ENCODE measurements around the gene RNASE9. TPM values are rescaled to one million over a fixed set of nuclear protein-coding genes. Genes with fewer than 3 reads are reported as not detected.

RNASE9 gene
- not detected in 2 replicates for total RNA-seq

DNA sequence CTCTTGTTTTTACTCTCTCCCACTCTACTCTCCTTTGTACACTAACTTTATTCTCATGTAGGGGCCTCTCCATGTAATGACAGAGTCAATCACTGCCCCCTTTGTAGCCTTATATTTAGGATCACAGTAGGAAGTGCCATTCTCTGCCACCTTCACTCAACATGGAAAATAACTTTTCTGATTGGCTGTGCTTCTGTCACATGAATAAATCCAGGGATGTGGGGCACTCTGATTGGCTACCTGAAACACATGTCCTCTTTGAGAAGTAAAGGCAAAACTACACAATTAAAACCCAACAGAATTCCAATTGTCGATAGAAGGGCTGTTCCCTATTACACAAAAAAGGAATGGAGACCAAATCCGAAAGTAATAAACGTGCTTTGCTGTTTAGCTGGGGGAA lies at the start of gene RNASE9:
Gene RNASE9 (minus strand): TSS at position 87 of the 400 bp plus-strand sequence.

DNA sequence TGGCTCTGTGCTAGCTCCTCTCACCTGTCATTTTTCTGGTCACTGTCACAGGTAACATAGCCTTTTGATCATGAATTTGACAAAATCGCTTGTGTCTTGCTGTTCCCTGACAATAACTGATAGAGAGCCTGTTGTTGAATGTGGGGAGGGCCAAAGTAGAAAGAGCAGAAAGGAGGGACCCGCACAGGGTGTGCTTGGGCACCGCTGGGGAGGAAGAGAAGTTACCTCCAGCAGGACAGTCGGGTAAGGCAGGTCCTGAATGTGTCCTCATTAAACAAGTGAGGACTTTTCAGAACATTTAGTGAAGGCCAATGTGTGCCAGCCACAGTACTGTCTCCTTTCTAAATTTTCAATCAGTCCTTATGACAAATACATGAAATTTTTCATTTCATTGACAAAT lies 30.4 kb upstream of the RNASE9 start, which contains the start of gene RNASE12:
Gene RNASE12 (minus strand): TSS at position 142 of the 400 bp plus-strand sequence. CDS start 653 bp downstream, outside the sequence.

DNA sequence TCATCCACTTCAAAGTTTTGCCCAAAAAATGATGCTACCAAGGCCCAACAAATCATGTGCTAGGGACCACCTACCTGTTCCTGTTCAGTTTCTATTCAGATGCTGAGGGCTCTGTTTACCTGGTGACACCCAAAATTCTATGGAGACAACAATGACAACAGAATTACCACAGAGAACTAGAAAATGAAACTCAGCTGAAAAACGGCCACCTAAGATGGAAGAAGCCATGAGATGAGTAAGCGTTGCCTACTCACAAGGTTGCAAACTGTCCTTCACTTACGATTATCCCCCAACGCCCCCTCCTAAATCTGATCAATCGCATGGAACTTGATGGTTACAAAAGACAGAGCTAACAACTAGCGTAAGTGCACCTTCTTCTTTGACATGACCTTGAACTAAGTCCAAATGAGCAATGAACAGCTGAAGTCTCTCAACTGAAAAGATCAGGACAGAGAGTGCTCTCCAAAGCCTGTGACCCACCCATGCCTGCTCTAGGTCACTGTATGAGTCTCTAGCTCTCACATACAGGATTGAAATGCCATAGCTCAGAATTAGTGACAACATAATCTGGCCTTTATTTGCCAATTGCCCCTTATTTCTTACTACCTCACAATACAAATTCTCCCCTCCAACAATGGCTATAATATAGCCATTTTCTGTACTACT lies 26.8 kb upstream of the RNASE9 start, which contains the start of gene RNASE11:
Gene RNASE11 (minus strand): TSS at position 513 of the 666 bp plus-strand sequence.

Other genes starting within 250 kb of the RNASE9 start
- gene CCNB1IP1, start 227.8 kb downstream of the RNASE9 start, total RNA-seq, result 83.3 and 150 TPM in 2 replicates
- 9.9 and 10.7 TPM in 2 replicates for gene PARP2, start 217.4 kb downstream of the RNASE9 start, total RNA-seq
- 13.0 and 29.0 TPM in 2 replicates for gene TEP1, start 147.5 kb downstream of the RNASE9 start, total RNA-seq
- gene KLHL33, start 124.9 kb downstream of the RNASE9 start, total RNA-seq, result not detected in 2 replicates
- gene OSGEP, start 106.2 kb downstream of the RNASE9 start, total RNA-seq, result 15.0 and 17.6 TPM in 2 replicates
- 64.9 and 86.6 TPM in 2 replicates for gene APEX1, start 105.8 kb downstream of the RNASE9 start, total RNA-seq
- 17.4 and 27.3 TPM in 2 replicates for gene PIP4P1, start 99.6 kb downstream of the RNASE9 start, total RNA-seq
- gene PNP, start 91.6 kb downstream of the RNASE9 start, total RNA-seq, result 40.6 and 84.1 TPM in 2 replicates
- not detected in 2 replicates for gene RNASE10, start 55.5 kb downstream of the RNASE9 start, total RNA-seq
- not detected in 2 replicates for gene RNASE11, start 27.0 kb upstream of the RNASE9 start, total RNA-seq
- gene RNASE12, start 30.3 kb upstream of the RNASE9 start, total RNA-seq, result not detected in 2 replicates
- gene OR6S1, start 80.6 kb upstream of the RNASE9 start, total RNA-seq, result not detected in 2 replicates
- 3.8 and 7.4 TPM in 2 replicates for gene RNASE4, start 123.5 kb upstream of the RNASE9 start, total RNA-seq
- gene ANG, start 127.7 kb upstream of the RNASE9 start, total RNA-seq, result 1.7 and 2.6 TPM in 2 replicates
- not detected in 2 replicates for gene EDDM3A, start 184.8 kb upstream of the RNASE9 start, total RNA-seq
- not detected in 2 replicates for gene EDDM3B, start 207.4 kb upstream of the RNASE9 start, total RNA-seq
- gene RNASE6, start 220.2 kb upstream of the RNASE9 start, total RNA-seq, result not detected in 2 replicates
- gene RNASE1, start 241.8 kb upstream of the RNASE9 start, total RNA-seq, result not detected in 2 replicates